ENCODE data around the gene LRCH1. TPM values are rescaled to one million over a fixed set of nuclear protein-coding genes. Genes with fewer than 3 reads are reported as not detected.

The LRCH1 gene
- total RNA-seq, 2 experiments from 2014 or later, result 15.5 to 17.1 TPM

GRCh38 chr13:46542833-46543232, 10.1 kb upstream of the LRCH1 start:
- CTCF ChIA-PET, result interaction anchor here (3.1 kb wide), 1 partner anchor 9 kb away, joined by 19 read pairs; no protein-coding TSS in a partner anchor
- no peak overlapping the region for H3K27ac Mint-ChIP-seq
- no peaks in the 10 kb centered on the region for H3K36me3 Mint-ChIP-seq (ENCODE audit: low read depth)
- H3K4me3 Mint-ChIP-seq, result no peak overlapping the region
- no peaks in the 10 kb centered on the region for H3K27me3 Mint-ChIP-seq
- POLR2A ChIA-PET, result interaction anchor here (0.7 kb wide), 1 partner anchor 207 kb away, joined by 3 read pairs; no protein-coding TSS in a partner anchor
- DNase-seq, result no peak
- ATAC-seq, result peak; percentile 55
- no peaks in the 10 kb centered on the region for H3K9me3 Mint-ChIP-seq
- no peak for TF ChIP-seq CTCF (IDR thresholded peaks at IDR 0.05)
- H3K4me1 Mint-ChIP-seq (ENCODE audit: low read depth), result peaks cover 4% of the 10 kb centered on the region
- intact Hi-C loops (cut with micrococcal nuclease), result no loop called here

- Mint-ChIP-seq H3K4me3 (no peak overlapping the region), H3K9me3 (no peaks in the 10 kb centered on the region), H3K36me3 (ENCODE audit: low read depth) (no peaks in the 10 kb centered on the region), H3K27ac (no peak overlapping the region), H3K4me1 (ENCODE audit: low read depth) (peaks cover 4% of the 10 kb centered on the region), H3K27me3 (no peaks in the 10 kb centered on the region)
- ATAC-seq (no peak), DNase-seq (no peak)
- CTCF ChIA-PET, result no interaction called here
- no peak for TF ChIP-seq CTCF (IDR thresholded peaks at IDR 0.05)
- POLR2A ChIA-PET, result interaction anchor here (0.7 kb wide), 1 partner anchor 207 kb away, joined by 3 read pairs; no protein-coding TSS in a partner anchor
- intact Hi-C loops (cut with micrococcal nuclease), result no loop called here
These were observed 9.7 kb upstream of the LRCH1 start for GRCh38 chr13:46543287-46543686.

- no peak for DNase-seq
- intact Hi-C loops (cut with micrococcal nuclease), result no loop called here
- ChIA-PET CTCF (no interaction called here), POLR2A (no interaction called here)
- no peaks in the 10 kb centered on the region for H3K36me3 Mint-ChIP-seq (ENCODE audit: low read depth)
- peaks cover 1% of the 10 kb centered on the region for H3K27me3 Mint-ChIP-seq
- ATAC-seq, result peak; percentile 49
- no peak overlapping the region for H3K27ac Mint-ChIP-seq
- peaks cover 4% of the 10 kb centered on the region for H3K4me1 Mint-ChIP-seq (ENCODE audit: low read depth)
- TF ChIP-seq CTCF (IDR thresholded peaks at IDR 0.05), result no peak
- no peaks in the 10 kb centered on the region for H3K9me3 Mint-ChIP-seq
- H3K4me3 Mint-ChIP-seq, result no peak overlapping the region
These were observed 8.8 kb upstream of the LRCH1 start for GRCh38 chr13:46544208-46544607.

- TF ChIP-seq CTCF (IDR thresholded peaks at IDR 0.05), result no peak
- Mint-ChIP-seq H3K27me3 (peaks cover 3% of the 10 kb centered on the region), H3K27ac (no peak overlapping the region), H3K4me3 (no peak overlapping the region), H3K9me3 (no peaks in the 10 kb centered on the region), H3K4me1 (ENCODE audit: low read depth) (peaks cover 4% of the 10 kb centered on the region), H3K36me3 (ENCODE audit: low read depth) (no peaks in the 10 kb centered on the region)
- ATAC-seq, result no peak
- ChIA-PET POLR2A (no interaction called here), CTCF (no interaction called here)
- intact Hi-C loops (cut with micrococcal nuclease), result no loop called here
- no peak for DNase-seq
These were observed 8.2 kb upstream of the LRCH1 start for GRCh38 chr13:46544811-46545210.

GRCh38 chr13:46546084-46546768, 6.7 kb upstream of the LRCH1 start:
- no peaks in the 10 kb centered on the region for H3K9me3 Mint-ChIP-seq
- intact Hi-C loops (cut with micrococcal nuclease), result no loop called here
- no peak overlapping the region for H3K4me3 Mint-ChIP-seq
- H3K27me3 Mint-ChIP-seq, result peaks cover 3% of the 10 kb centered on the region
- TF ChIP-seq CTCF (IDR thresholded peaks at IDR 0.05), result no peak
- CTCF ChIA-PET, result no interaction called here
- H3K36me3 Mint-ChIP-seq (ENCODE audit: low read depth), result no peaks in the 10 kb centered on the region
- DNase-seq, result no peak
- peaks cover 4% of the 10 kb centered on the region for H3K4me1 Mint-ChIP-seq (ENCODE audit: low read depth)
- ATAC-seq, result no peak
- H3K27ac Mint-ChIP-seq, result no peak overlapping the region
- POLR2A ChIA-PET, result no interaction called here

Data from activated CD8-positive, alpha-beta T cell treated with anti-CD3 and anti-CD28 coated beads for 36 hours (primary cell).